NOMO-1 treated with DMSO at 0.1 percent for 48 hours (cell line): ENCODE results near the gene TRAPPC8.
A peak's percentile ranks its signal among the peaks of the same experiment; 100 is the strongest.

Experiments used
- DNase-seq: peaks from one replicate; lab custom pipeline; 2025; ENCODE audit not compliant: unreplicated experiment; lab: John Stamatoyannopoulos, UW

Gene TRAPPC8

DNA sequence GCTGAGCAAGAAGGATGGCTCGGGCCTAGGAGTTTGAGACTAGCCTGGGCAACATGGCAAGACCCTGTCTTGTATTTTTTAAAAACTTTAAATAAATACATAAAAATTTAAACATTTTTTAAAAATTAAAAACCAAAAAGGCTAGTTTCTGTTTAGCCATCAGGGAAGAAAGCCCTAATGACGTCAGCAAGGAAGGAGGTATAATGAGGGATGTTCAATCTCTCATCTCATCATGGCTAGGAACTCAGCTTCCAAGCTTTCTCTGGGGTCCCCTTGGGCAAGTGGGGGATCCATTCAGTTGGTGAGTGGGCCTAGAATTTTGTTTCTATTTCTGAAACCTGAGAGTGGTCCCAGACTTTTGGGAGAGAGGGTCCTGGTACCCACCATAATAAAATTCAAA, 147.2 kb downstream of the TRAPPC8 start:
- no peak for DNase-seq

GRCh38 chr18:31793531-31793930, 149.4 kb downstream of the TRAPPC8 start:
- no peak for DNase-seq

DNA sequence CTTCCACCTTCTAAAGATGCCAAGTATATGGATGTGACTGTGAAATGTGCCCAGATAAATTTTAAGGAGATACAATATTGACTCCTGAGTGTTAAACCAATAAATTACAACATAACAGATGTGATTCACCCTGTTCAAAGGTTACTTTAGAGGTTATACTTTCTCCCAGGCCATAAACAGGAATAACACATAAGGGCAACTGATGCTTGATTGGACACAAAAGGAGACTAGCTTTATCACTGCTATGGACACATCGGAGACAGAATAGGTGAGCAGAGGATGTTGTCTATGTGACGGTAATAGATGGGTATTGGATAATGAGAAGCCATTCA, 150.4 kb downstream of the TRAPPC8 start:
- no peak for DNase-seq

- DNase-seq = peak; percentile 96
Measured at GRCh38 chr18:31791817-31792579, 150.9 kb downstream of the TRAPPC8 start.

- DNase-seq = no peak
Measured at GRCh38 chr18:31789409-31789808, 153.5 kb downstream of the TRAPPC8 start.

- peak; percentile 71 for DNase-seq
Measured at GRCh38 chr18:31783059-31783458, 159.9 kb downstream of the TRAPPC8 start.
